Measurements from ENCODE around the gene TBC1D5. TPM values are rescaled to one million over a fixed set of nuclear protein-coding genes. Genes with fewer than 3 reads are reported as not detected.
A peak's percentile ranks its signal among the peaks of the same experiment; 100 is the strongest.

TBC1D5 gene
- total RNA-seq, 1 donor from 2014 or later = 75.8 TPM

- DNase-seq (ENCODE audit: low read depth in 2 of 2) = no peak
Observed at GRCh38 chr3:17481116-17481515, 261.3 kb downstream of the TBC1D5 start.

DNA sequence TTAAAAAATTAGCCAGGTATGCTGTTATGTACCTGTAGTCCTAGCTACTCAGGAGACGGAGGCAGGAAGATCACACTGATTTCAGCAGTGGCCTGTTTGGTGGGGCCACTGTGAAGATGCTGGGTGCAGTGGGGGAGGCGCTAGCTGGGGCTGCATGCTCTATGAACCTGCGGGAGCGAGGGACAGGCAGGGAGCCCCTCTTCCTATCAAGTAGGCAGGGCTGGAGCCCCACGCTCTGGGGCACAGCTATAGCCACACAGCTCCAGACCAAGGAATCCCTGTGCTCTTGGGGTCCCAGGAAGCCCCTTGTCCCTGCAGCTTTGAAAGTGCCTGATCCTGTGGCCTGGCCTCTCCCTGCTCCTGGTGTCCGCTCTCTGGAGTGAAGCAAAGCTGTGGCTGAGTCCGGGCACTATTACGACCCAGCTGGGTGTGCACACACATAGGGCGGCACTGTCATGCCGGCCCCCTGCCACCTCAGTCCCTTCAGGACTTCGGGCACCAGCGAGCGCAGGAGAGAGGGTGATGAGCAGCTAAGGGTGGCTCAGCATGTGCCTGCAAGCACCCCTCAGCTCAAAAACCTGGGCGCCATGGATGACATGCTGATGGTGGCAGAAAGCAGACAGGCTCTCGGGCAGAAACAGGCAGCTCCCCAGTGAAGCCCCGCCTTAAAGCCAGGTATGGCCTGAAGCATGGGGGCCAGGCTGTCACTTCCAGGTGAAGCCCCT, 262.6 kb downstream of the TBC1D5 start:
- no peak for DNase-seq (ENCODE audit: low read depth in 2 of 2)

GRCh38 chr3:17478673-17479072, 263.8 kb downstream of the TBC1D5 start:
- DNase-seq (ENCODE audit: low read depth in 2 of 2) = peak in 1 of 2 donors; percentile 53

GRCh38 chr3:17473761-17474160, 268.7 kb downstream of the TBC1D5 start:
- DNase-seq (ENCODE audit: low read depth in 2 of 2) = peak; percentile 8 to 16

DNA sequence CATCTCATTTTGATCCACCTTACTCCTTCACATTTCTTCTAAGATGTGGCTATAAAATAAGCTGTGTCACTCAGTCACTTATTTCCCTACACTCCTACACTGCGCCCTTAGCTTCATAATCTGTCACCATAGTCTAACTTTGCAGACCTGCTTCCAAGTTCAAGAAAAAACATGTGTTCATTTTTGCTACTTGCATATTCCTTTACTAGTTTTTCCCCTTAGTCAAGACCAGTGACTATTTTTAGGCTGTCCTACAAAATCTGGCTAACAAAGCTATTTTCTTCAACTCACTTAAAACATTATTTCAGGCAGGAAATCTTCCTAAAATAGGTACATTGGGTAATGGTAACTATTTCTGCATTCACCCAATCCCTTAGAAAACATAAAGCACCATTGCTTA, 272.5 kb downstream of the TBC1D5 start:
- DNase-seq (ENCODE audit: low read depth in 2 of 2) = no peak

- no peak for DNase-seq (ENCODE audit: low read depth in 2 of 2)
Observed at GRCh38 chr3:17469520-17469919, 272.9 kb downstream of the TBC1D5 start.

- DNase-seq (ENCODE audit: low read depth in 2 of 2) = no peak
Observed at GRCh38 chr3:17466028-17466427, 276.4 kb downstream of the TBC1D5 start.

GRCh38 chr3:17459470-17459993, 282.9 kb downstream of the TBC1D5 start:
- DNase-seq (ENCODE audit: low read depth in 2 of 2) = no peak

GRCh38 chr3:17456650-17457049, 285.8 kb downstream of the TBC1D5 start:
- no peak for DNase-seq (ENCODE audit: low read depth in 2 of 2)

GRCh38 chr3:17456046-17456445, 286.4 kb downstream of the TBC1D5 start:
- no peak for DNase-seq (ENCODE audit: low read depth in 2 of 2)

- DNase-seq (ENCODE audit: low read depth in 2 of 2) = no peak
Observed at GRCh38 chr3:17444865-17445264, 297.6 kb downstream of the TBC1D5 start.

DNA sequence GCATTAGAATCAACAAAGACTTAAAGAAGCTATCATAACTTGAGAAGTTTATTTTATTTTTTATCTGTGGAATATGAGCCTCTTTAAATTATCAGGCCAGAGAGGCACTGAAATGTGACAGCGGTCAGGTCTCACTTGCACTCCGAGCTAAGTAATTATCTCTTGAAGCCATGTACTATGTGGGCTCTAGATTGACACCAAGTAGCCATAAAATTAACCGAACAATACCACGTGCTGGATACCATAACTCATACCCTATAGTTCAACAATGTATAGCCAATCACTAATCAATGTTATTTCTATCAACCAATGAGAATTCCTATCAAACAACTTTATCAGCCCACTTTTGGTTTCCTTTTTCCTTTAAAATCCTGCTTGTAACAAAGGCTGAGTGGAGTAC, 299.3 kb downstream of the TBC1D5 start:
- DNase-seq (ENCODE audit: low read depth in 2 of 2) = no peak

- DNase-seq (ENCODE audit: low read depth in 2 of 2) = no peak
Observed at GRCh38 chr3:17442332-17443049, 299.9 kb downstream of the TBC1D5 start.

- no peak for DNase-seq (ENCODE audit: low read depth in 2 of 2)
Observed at GRCh38 chr3:17433876-17434275, 308.6 kb downstream of the TBC1D5 start.

DNA sequence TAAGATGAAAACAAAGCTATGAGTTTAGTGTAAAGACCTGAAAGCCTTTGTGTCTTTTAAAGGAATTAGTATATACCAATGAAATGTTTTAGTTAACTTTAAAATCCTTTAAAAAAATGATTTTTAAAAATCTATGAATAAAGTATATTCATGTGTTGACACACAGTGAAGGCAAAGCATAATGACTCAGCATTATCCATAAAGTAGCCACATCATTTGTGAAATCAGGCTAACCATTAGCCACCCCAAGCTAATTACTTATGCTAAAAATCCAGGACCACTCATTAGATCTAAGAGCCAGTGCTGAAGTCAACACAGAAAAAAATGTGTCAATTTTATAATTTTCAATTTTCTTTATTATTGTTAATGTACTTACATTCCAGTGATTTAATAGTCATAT, 310.2 kb downstream of the TBC1D5 start:
- no peak for DNase-seq (ENCODE audit: low read depth in 2 of 2)

- no peak for DNase-seq (ENCODE audit: low read depth in 2 of 2)
Observed at GRCh38 chr3:17431484-17432045, 310.9 kb downstream of the TBC1D5 start.

DNA sequence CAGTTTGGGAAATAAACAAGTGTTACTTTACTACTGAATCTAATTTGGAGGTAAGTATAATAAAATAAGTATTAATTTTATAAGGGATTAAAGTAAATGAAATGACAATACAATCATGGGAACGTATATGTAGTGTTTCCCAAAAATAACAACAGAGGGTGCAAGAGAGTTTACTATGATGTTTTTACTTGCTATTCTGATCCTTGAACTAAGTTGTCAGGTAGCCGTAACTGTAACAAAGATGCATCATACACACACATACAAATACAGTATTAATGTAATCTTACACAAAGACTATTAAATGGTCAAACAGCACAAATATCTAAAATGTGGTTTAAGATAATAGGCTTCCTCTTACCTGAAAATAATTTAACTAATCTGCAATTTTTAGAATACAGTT, 311.4 kb downstream of the TBC1D5 start:
- peak; percentile 56 to 59 for DNase-seq (ENCODE audit: low read depth in 2 of 2)

GRCh38 chr3:17430582-17430981, 311.8 kb downstream of the TBC1D5 start:
- DNase-seq (ENCODE audit: low read depth in 2 of 2) = no peak

GRCh38 chr3:17423786-17424536, 318.5 kb downstream of the TBC1D5 start:
- DNase-seq (ENCODE audit: low read depth in 2 of 2) = no peak

DNA sequence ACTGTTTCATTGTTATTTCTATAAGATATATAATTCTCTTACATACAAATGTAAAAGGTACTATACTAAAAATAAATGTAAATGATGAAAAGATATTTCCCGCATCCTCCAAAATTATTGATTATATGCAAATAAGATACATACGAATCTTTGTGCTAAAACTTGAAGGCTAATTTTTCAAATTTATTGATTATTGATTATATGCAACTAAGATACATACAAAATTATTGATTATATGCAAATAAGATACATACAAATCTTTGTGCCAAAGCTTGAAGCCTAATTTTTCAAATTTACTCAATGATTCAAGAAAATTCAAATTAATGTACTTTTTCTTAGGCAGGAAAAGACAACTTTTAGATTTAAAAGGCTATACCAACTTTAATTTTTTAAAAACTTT, 319.8 kb downstream of the TBC1D5 start:
- no peak for DNase-seq (ENCODE audit: low read depth in 2 of 2)

DNA sequence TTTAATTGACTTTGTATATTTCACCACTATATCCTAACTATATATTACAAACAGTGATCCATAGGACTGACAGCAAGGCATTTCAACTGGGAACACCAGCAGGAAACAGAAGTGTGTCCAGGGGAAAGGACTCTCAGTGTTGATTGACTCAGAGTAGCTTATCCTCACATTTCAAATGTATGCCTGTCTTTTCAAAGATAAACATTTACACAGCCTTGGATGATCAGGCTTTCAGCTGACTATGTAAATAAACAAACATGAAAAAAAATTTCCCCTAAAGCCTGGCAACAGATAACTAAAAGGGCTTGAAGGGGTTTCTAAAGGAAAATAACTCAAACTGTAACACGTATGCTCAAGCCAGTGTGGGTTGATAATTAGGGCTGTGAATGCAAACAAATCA, 321.8 kb downstream of the TBC1D5 start:
- DNase-seq (ENCODE audit: low read depth in 2 of 2) = peak; percentile 32 to 58
